Brain microvascular endothelial cell (primary cell): ENCODE results near the gene UBA5.
A peak's percentile ranks its signal among the peaks of the same experiment; 100 is the strongest.

Experiments
- DNase-seq: peaks from one replicate; pipeline ENCODE4 v3.0.0-alpha.2; 2020
- H3K27ac ChIP-seq: fragments of 250-450 bp; sonication (Bioruptor Pico); 2 replicates; pipeline ENCODE4 v1.5.1; 2020; ENCODE audit warnings: mild to moderate bottlenecking, moderate library complexity
- H3K27me3 ChIP-seq: fragments of 250-450 bp; sonication (Bioruptor Pico); replicated peaks from 2 replicates; pipeline ENCODE4 v1.5.1; 2020; ENCODE audit warnings: mild to moderate bottlenecking
- H3K36me3 ChIP-seq: fragments of 250-450 bp; sonication (Bioruptor Pico); replicated peaks from 2 replicates; pipeline ENCODE4 v1.5.1; 2020; ENCODE audit warnings: mild to moderate bottlenecking
- H3K4me3 ChIP-seq: 2 replicates; pipeline ENCODE4 v1.5.1; 2011; ENCODE audit warnings: low read depth, mild to moderate bottlenecking, control low read depth, low read length, moderate library complexity
- in situ Hi-C: cut with HindIII; loops from 2 replicates; pipeline ENCODE4 v1.10.0; 2017; ENCODE audit warnings: low sequenced_read_pairs, low pct_ligation_motif_present
- TF ChIP-seq, protein P1 (sequence below): IDR thresholded peaks from 2 replicates; pipeline ENCODE4 v1.5.1; 2011; ENCODE audit warnings: low read depth, mild to moderate bottlenecking, moderate library complexity, low read length, control low read depth, inconsistent platforms; ENCODE audit errors: missing control alignments

Gene UBA5

DNA sequence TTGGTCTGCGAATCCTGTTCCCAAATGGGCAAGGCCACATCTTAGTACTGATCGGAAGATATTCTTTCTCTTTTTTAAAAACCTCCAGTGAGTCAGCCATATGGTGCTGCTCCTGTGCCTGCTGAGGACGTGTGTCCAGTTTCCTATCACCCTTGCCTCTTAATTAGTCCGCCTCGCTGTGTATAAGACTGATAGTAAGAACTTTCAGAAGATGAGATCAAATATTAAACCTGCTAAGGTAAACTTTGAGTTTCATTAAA, 612 bp downstream of the UBA5 start:
- DNase-seq, result no peak
- H3K27me3 ChIP-seq, result no peaks in the 10 kb centered on the region
- in situ Hi-C loops, result no loop called here
- no peaks in the 10 kb centered on the region for H3K36me3 ChIP-seq
- TF ChIP-seq, protein P1, sequence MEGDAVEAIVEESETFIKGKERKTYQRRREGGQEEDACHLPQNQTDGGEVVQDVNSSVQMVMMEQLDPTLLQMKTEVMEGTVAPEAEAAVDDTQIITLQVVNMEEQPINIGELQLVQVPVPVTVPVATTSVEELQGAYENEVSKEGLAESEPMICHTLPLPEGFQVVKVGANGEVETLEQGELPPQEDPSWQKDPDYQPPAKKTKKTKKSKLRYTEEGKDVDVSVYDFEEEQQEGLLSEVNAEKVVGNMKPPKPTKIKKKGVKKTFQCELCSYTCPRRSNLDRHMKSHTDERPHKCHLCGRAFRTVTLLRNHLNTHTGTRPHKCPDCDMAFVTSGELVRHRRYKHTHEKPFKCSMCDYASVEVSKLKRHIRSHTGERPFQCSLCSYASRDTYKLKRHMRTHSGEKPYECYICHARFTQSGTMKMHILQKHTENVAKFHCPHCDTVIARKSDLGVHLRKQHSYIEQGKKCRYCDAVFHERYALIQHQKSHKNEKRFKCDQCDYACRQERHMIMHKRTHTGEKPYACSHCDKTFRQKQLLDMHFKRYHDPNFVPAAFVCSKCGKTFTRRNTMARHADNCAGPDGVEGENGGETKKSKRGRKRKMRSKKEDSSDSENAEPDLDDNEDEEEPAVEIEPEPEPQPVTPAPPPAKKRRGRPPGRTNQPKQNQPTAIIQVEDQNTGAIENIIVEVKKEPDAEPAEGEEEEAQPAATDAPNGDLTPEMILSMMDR, result no peak
- peak overlapping the region; percentile 88 for H3K4me3 ChIP-seq
- peak overlapping the region; percentile 80 for H3K27ac ChIP-seq

DNA sequence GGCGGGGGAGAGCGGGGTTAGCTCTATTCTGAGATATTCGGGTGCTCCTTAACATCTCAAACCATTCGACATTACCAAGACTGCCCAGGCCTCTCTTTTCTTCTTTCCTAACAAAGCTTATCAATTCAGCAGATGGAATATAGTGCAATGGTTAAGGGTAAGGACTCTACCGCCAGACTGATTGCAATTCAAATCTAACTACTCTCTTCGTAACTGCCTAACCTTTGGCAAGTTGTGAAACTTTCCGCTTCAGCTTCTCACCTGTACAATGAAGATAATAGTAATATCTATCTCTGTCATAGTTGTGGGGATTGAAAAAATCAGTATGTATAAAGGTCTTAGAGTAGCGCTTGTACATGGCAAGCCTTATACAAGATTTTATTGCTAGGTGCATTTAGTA, 972 bp downstream of the UBA5 start:
- Histone ChIP-seq H3K27me3 (no peaks in the 10 kb centered on the region), H3K4me3 (peak overlapping the region; percentile 88), H3K36me3 (no peaks in the 10 kb centered on the region), H3K27ac (no peak overlapping the region)
- in situ Hi-C loops, result no loop called here
- TF ChIP-seq, protein P1, result no peak
- no peak for DNase-seq

DNA sequence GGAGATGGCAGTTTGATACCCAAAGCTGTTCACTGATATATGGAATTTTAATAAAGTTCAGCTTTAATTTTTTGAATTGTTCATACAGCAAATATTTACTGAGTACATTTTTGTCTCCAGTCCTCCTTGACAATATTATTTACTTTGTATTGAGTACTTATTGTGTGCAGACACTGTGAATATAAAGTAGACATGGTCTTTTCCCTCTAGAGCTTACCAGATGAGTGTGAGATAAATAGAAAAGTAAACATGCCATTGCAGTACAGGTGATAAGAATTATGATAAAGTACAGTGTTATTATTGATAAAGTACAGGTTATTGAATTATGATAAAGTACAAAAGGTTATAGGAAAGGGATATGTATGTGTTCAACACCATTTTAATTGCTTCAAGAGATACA, 2.1 kb downstream of the UBA5 start:
- no peak overlapping the region for H3K4me3 ChIP-seq

DNA sequence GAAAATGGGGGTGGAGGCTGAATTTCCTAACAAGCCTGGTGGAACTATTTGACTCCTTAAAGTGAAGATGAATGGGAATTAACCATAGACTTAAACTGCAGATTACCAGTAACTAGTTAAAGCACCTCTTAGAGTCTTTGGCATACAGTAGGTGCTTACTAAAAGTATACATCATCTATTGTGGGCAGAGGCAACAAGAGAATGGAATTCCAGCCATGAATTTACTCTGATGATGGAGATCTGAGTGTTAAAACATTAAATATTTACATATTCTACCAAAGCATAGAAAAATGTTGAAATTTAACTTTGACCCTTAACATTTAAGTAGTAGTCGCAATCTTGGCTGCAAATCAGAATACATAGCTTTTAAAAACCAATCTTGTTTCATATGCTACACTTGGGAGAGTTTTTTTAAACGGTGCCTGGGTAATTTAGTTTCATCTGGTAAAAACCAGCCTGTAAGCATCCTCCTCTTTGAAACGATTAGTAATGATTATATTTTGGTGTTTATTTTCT, 5.2 kb downstream of the UBA5 start:
- no peak for DNase-seq
- in situ Hi-C loops, result no loop called here

More for the DNA sequence above, 2.1 kb downstream of the UBA5 start:
- Histone ChIP-seq H3K36me3 (peaks cover 2% of the 10 kb centered on the region), H3K27me3 (no peaks in the 10 kb centered on the region), H3K27ac (no peak overlapping the region)
- TF ChIP-seq, protein P1, result no peak
- in situ Hi-C loops, result no loop called here
- no peak for DNase-seq

DNA sequence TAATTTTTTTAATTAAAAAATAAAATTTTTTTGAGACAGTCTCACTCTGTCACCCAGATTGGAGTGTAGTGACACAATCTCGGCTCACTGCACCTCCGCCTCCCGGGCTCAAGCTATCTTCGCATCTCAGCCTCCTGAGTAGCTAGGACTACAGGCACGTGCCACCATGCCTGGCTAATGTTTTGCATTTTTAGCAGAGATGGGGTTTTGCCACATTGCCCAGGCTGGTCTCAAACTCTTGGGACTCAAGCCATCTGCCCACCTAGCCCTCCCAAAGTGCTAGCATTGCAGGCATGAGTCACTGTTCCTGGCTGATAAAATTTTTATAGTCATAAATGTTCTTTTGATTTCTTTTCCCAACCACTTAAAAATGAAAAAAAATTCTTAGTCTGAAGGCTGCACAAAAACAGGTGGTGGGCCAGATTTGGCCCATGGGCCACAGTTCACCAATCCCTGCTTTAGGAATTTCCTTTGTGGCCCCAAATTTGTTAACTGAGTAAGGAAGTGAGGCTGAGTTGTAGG, 9.2 kb downstream of the UBA5 start:
- H3K36me3 ChIP-seq, result peaks cover 13% of the 10 kb centered on the region

More for the DNA sequence above, 5.2 kb downstream of the UBA5 start:
- Histone ChIP-seq H3K36me3 (peaks cover 5% of the 10 kb centered on the region), H3K27ac (no peak overlapping the region), H3K4me3 (no peak overlapping the region), H3K27me3 (no peaks in the 10 kb centered on the region)
- TF ChIP-seq, protein P1, result no peak

More for the DNA sequence above, 9.2 kb downstream of the UBA5 start:
- DNase-seq, result no peak
- TF ChIP-seq, protein P1, result no peak
- Histone ChIP-seq H3K27ac (no peak overlapping the region), H3K27me3 (no peaks in the 10 kb centered on the region), H3K4me3 (no peak overlapping the region)
- in situ Hi-C loops, result no loop called here
